Adrenal gland (tissue), 5 donors: ENCODE measurements around the gene PREPL.

Experiments used
- POLR2A ChIP-seq, 2 donors: fragments of 450-650 bp; IDR thresholded peaks; one replicate each; pipeline ENCODE4 v1.6.1; 2017; ENCODE audit warnings: antibody characterized with exemption in 2 of 2, mild to moderate bottlenecking in 2 of 2, moderate library complexity in 1 of 2
- TF ChIP-seq, protein P1 (sequence below), 6 experiments: fragments of 450-650 bp in 4 of 6; fragments of 200-600 bp in 2 of 6; sonication (generic) in 1 of 6; IDR thresholded peaks; 1 replicate in 5 of 6; 2 replicates in 1 of 6; pipeline versions ENCODE4 v1.5.1 to v1.8.0; 2016 to 2021; ENCODE audit warnings: antibody characterized with exemption in 6 of 6, mild to moderate bottlenecking in 2 of 6, moderate library complexity in 1 of 6
- donor health status: DM: no; HTN: no; CAD: no.

DNA sequence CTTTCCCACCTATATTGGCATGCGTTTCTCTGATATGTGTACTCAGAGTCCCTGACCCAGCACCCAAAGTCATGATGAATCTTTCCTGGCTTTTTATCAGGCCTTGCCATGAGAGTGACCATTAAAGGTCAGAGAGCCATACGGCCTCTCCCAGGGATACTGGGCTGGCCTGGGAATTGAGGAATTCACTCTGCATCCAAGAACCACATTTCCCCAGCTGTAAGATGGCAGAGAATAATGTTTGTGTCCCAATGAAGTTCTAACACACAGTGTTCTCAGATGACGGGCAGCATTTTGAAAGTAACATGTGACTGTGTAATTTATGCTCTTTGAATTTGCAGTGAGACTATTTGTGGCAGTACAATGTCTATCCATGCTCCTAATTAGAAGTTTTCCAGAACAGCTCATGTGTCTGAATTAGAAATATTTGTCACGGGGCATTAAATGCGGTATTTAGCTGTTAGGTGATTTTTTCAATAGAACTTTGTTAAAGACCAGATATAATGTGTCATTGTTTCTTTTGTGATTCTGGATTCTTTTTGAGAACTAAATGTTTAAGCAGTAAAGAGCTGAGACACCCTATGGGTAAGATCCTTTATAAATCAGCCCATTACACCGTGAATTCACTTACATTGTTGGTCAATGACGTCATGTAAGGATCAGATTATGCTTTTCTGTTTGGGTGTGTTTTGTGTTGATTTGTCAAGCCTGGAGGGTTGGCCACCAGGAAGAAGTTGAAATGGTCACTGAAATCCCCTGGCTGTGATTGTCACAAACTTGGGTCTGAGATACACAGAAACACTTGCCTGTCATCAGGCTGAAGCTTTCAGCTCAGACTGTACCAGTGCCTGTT, 93.3 kb downstream of the PREPL start:
- TF ChIP-seq, protein P1, sequence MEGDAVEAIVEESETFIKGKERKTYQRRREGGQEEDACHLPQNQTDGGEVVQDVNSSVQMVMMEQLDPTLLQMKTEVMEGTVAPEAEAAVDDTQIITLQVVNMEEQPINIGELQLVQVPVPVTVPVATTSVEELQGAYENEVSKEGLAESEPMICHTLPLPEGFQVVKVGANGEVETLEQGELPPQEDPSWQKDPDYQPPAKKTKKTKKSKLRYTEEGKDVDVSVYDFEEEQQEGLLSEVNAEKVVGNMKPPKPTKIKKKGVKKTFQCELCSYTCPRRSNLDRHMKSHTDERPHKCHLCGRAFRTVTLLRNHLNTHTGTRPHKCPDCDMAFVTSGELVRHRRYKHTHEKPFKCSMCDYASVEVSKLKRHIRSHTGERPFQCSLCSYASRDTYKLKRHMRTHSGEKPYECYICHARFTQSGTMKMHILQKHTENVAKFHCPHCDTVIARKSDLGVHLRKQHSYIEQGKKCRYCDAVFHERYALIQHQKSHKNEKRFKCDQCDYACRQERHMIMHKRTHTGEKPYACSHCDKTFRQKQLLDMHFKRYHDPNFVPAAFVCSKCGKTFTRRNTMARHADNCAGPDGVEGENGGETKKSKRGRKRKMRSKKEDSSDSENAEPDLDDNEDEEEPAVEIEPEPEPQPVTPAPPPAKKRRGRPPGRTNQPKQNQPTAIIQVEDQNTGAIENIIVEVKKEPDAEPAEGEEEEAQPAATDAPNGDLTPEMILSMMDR (IDR thresholded peaks at IDR 0.05), result no peak
- TF ChIP-seq POLR2A (IDR thresholded peaks at IDR 0.05), result no peak
